IMR-90 (cell line): ENCODE data around the gene CRIP1.

Experiments used
- BHLHE40 ChIP-seq: fragments of 150-350 bp; IDR thresholded peaks from 2 replicates; pipeline ENCODE4 v1.6.1; 2016; ENCODE audit warnings: mild to moderate bottlenecking, low read depth, low read length
- MAFK ChIP-seq: IDR thresholded peaks from 2 replicates; pipeline ENCODE4 v1.6.1; 2012; ENCODE audit warnings: low read depth, low read length, improper control_type of control experiment
- POLR2A ChIP-seq: IDR thresholded peaks from 2 replicates; pipeline ENCODE4 v1.6.1; 2012; ENCODE audit warnings: mild to moderate bottlenecking, low read depth, low read length
- RAD21 ChIP-seq: IDR thresholded peaks from 2 replicates; pipeline ENCODE4 v1.6.1; 2012; ENCODE audit warnings: low read length, improper control_type of control experiment
- RFX5 ChIP-seq: IDR thresholded peaks from 2 replicates; pipeline ENCODE4 v1.8.0; 2012; ENCODE audit warnings: low read depth, mild to moderate bottlenecking, low read length, moderate library complexity
- SMC3 ChIP-seq: fragments of 150-350 bp; IDR thresholded peaks from 2 replicates; pipeline ENCODE4 v1.6.1; 2016; ENCODE audit warnings: low read depth, mild to moderate bottlenecking, antibody characterized with exemption, low read length, moderate library complexity
- TF ChIP-seq, protein P1 (sequence below): conservative IDR thresholded peaks from 2 replicates; pipeline ENCODE4 v1.5.1; 2012; ENCODE audit warnings: mild to moderate bottlenecking, low read depth, low read length, improper control_type of control experiment
- TF ChIP-seq, protein P2 (sequence below): fragments of 150-350 bp; IDR thresholded peaks from 2 replicates; pipeline ENCODE4 v1.6.1; 2016; ENCODE audit warnings: low read depth, mild to moderate bottlenecking, low read length, moderate library complexity, borderline replicate concordance

DNA sequence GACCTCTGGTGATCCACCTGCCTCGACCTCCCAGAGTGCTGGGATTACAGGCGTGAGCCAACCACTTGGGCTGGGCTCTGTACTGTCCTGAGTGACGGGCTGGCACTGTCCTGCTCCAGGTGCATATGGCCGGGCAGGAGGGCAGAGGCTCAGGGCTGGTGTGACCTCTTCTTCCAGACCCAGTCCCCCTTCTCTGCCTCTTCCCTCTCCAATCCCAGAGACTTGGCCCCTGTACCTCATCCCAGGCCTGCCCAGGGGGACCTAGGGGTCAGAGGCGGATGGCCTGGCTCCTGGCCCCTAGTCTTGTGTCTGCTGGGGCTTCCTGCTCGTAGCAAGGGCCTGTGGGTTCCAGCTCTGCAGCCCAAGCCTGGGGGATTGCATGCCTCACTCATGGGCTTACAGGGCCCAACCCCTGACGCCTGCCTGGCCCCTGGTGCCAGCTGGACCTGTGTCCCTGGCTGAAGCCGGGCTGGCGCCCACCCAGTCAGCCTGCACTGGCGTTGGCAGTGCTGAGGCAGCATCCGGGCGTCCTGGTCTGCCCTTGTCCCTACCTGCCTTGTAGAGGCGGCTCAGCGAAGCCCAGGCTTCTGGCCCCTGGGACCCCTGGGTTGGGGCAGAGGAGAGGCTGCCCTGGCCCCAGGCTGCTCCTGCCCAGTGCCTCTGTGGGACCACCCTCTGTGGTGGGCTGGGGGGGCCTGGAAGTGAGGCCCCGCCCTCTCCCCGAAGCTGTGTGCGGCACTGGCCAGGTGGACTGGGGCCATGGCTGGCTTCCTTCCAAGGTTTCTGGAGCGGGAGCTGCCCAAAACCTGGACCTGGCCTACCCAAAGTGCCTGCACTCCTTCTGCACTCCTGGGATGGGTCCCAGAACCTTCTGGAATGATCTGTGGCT, 8.7 kb downstream of the CRIP1 start:
- TF ChIP-seq, protein P1, sequence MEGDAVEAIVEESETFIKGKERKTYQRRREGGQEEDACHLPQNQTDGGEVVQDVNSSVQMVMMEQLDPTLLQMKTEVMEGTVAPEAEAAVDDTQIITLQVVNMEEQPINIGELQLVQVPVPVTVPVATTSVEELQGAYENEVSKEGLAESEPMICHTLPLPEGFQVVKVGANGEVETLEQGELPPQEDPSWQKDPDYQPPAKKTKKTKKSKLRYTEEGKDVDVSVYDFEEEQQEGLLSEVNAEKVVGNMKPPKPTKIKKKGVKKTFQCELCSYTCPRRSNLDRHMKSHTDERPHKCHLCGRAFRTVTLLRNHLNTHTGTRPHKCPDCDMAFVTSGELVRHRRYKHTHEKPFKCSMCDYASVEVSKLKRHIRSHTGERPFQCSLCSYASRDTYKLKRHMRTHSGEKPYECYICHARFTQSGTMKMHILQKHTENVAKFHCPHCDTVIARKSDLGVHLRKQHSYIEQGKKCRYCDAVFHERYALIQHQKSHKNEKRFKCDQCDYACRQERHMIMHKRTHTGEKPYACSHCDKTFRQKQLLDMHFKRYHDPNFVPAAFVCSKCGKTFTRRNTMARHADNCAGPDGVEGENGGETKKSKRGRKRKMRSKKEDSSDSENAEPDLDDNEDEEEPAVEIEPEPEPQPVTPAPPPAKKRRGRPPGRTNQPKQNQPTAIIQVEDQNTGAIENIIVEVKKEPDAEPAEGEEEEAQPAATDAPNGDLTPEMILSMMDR: no peak
- no peak for TF ChIP-seq POLR2A
- no peak for TF ChIP-seq RFX5
- no peak for TF ChIP-seq BHLHE40
- no peak for TF ChIP-seq SMC3
- no peak for TF ChIP-seq RAD21
- TF ChIP-seq, protein P2, sequence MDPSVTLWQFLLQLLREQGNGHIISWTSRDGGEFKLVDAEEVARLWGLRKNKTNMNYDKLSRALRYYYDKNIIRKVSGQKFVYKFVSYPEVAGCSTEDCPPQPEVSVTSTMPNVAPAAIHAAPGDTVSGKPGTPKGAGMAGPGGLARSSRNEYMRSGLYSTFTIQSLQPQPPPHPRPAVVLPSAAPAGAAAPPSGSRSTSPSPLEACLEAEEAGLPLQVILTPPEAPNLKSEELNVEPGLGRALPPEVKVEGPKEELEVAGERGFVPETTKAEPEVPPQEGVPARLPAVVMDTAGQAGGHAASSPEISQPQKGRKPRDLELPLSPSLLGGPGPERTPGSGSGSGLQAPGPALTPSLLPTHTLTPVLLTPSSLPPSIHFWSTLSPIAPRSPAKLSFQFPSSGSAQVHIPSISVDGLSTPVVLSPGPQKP: no peak
- TF ChIP-seq MAFK: no peak
